Activated CD4-positive, alpha-beta T cell treated with anti-CD3 and anti-CD28 coated beads, Interleukin-2, amount 50 U/mL, for 24 hours (primary cell): ENCODE measurements around the gene SLC16A9.
"Not testable (repeated sequence)": the region's sequence is repeated elsewhere in the genome, so short reads cannot be mapped to it uniquely, and the experiment has no call there.

Source experiments
- DNase-seq, 2 donors: peaks; one replicate each; pipeline ENCODE4 v3.0.0-alpha.2; 2020; ENCODE audit warnings: low read depth in 1 of 2, low spot score in 1 of 2

SLC16A9 gene

GRCh38 chr10:59709395-59710125, at the start of gene SLC16A9:
Gene SLC16A9 (minus strand): TSS chr10:59709850. CDS start chr10:59684291, 25,559 bp downstream.
- peak; percentile 2 to 41 for DNase-seq

- DNase-seq, result no peak
These were observed 48.3 kb upstream of the SLC16A9 start for GRCh38 chr10:59757966-59758365.

- no peak for DNase-seq
These were observed 45.3 kb upstream of the SLC16A9 start for GRCh38 chr10:59754951-59755350.

- DNase-seq, result no peak
These were observed 43.6 kb upstream of the SLC16A9 start, which contains the start of gene MRLN for GRCh38 chr10:59753267-59753666. Gene MRLN (minus strand): TSS chr10:59753455.

GRCh38 chr10:59752278-59752940, 42.8 kb upstream of the SLC16A9 start:
- DNase-seq, result no peak

GRCh38 chr10:59750155-59750945, 40.7 kb upstream of the SLC16A9 start:
- DNase-seq, result no peak

- DNase-seq, result no peak
These were observed 39.2 kb upstream of the SLC16A9 start for GRCh38 chr10:59748834-59749233.

GRCh38 chr10:59745163-59745650, 35.6 kb upstream of the SLC16A9 start:
- no peak for DNase-seq

GRCh38 chr10:59744762-59745161, 35.1 kb upstream of the SLC16A9 start:
- not testable (repeated sequence) for DNase-seq

GRCh38 chr10:59744156-59744555, 34.5 kb upstream of the SLC16A9 start:
- not testable (repeated sequence) for DNase-seq

GRCh38 chr10:59741583-59741982, 31.9 kb upstream of the SLC16A9 start:
- no peak for DNase-seq

GRCh38 chr10:59741048-59741447, 31.4 kb upstream of the SLC16A9 start:
- DNase-seq, result no peak

- no peak for DNase-seq
These were observed 27.1 kb upstream of the SLC16A9 start for GRCh38 chr10:59736749-59737148.

GRCh38 chr10:59735296-59735695, 25.6 kb upstream of the SLC16A9 start:
- no peak for DNase-seq

- no peak for DNase-seq
These were observed 24.4 kb upstream of the SLC16A9 start for GRCh38 chr10:59734014-59734462.

GRCh38 chr10:59733321-59734013, 23.8 kb upstream of the SLC16A9 start:
- DNase-seq, result not testable (repeated sequence)

GRCh38 chr10:59732849-59733248, 23.2 kb upstream of the SLC16A9 start:
- not testable (repeated sequence) for DNase-seq

GRCh38 chr10:59729167-59729566, 19.5 kb upstream of the SLC16A9 start:
- not testable (repeated sequence) for DNase-seq

- DNase-seq, result no peak
These were observed 14.7 kb upstream of the SLC16A9 start for GRCh38 chr10:59724098-59724938.

- DNase-seq, result no peak
These were observed 10.7 kb upstream of the SLC16A9 start for GRCh38 chr10:59720377-59720776.
